ENCODE results near the gene USP31. TPM values are rescaled to one million over a fixed set of nuclear protein-coding genes. Genes with fewer than 3 reads are reported as not detected.

Gene USP31
- total and polyA plus RNA-seq, 2 of the 13 experiments (the other 11 are each of a cell fraction or from before 2014, with no cell fraction given) = 22.5 to 23.3 TPM

DNA sequence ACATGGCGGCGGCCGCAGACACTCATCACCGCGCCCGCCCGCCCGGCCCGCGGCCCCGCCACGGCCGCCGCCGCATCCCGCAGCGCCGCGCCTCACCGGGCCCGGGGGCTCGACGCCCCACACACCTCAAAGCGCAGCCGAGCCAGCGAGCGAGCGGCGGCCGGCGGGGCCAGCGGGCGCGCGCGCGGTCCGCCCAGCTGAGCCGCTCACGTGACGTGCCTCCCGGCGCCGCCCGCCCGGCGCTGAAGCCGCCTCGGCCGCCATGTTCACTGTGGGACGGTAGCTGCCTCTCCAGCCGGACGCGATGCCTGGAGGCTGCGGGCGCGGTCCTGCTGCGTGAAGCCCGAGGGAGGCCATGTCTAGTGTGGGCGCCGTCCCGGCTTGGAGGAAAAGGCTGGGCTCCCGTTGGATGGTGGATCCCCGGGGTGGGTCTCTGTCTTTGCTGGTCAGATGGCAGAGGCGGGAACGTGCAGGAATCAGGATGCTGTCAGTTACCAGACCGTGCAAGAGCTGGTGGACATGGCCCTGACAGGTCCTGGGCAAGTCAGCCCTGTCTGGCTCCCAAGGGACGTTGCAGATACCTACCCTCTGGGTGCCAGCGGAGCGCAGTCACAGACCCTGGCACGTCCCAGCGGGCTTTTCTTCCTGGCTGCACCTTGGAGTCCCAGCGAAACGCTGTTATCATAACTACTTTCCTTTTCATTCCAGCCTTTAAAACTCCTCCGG lies at the start of gene USP31 (continued):
- TF ChIP-seq IRF9 (CRISPR knock-in tag; IDR thresholded peaks at IDR 0.05; ENCODE audit: borderline replicate concordance) (peak; percentile 95; the same call in 1 of the 2 replicates), ZNF580 (CRISPR knock-in tag; IDR thresholded peaks at IDR 0.05; ENCODE audit: borderline replicate concordance, low read depth) (peak; percentile 96), ZNF891 (CRISPR knock-in tag; IDR thresholded peaks at IDR 0.05) (peak; percentile 15; the same call in 1 of the 2 replicates), CEBPG (CRISPR knock-in tag; IDR thresholded peaks at IDR 0.05) (peak; percentile 18; the same call in 1 of the 2 replicates), CCAR2 (optimal IDR thresholded peaks at IDR 0.05; ENCODE audit: low read depth, low read length) (no peak), ZBTB7A (CRISPR knock-in tag; IDR thresholded peaks at IDR 0.05) (no peak), RFXAP (CRISPR knock-in tag; IDR thresholded peaks at IDR 0.05; ENCODE audit: borderline replicate concordance) (peak; percentile 81; the same call in 1 of the 2 replicates), ZZZ3 (CRISPR knock-in tag; IDR thresholded peaks at IDR 0.05; ENCODE audit: borderline replicate concordance) (no peak), JARID2 (CRISPR knock-in tag; IDR thresholded peaks at IDR 0.05; ENCODE audit: insufficient replicate concordance) (peak; percentile 66), CREBL2 (CRISPR knock-in tag; IDR thresholded peaks at IDR 0.05; ENCODE audit: borderline replicate concordance) (no peak), HNF1A (IDR thresholded peaks at IDR 0.05; ENCODE audit: low read depth) (no peak; the same call in 1 of the 2 replicates), HNF1A (CRISPR knock-in tag; IDR thresholded peaks at IDR 0.05; ENCODE audit: borderline replicate concordance) (peak; percentile 30; the same call in 1 of the 2 replicates), SNAPC5 (CRISPR knock-in tag; IDR thresholded peaks at IDR 0.05; ENCODE audit: borderline replicate concordance) (no peak), DPF2 (CRISPR knock-in tag; IDR thresholded peaks at IDR 0.05; ENCODE audit: borderline replicate concordance, low read depth) (peak; percentile 44; the same call in 1 of the 2 replicates), ZNF205 (CRISPR knock-in tag; IDR thresholded peaks at IDR 0.05) (peak; percentile 84), PAF1 (CRISPR knock-in tag; IDR thresholded peaks at IDR 0.05) (no peak)
- TF ChIP-seq, protein P1, sequence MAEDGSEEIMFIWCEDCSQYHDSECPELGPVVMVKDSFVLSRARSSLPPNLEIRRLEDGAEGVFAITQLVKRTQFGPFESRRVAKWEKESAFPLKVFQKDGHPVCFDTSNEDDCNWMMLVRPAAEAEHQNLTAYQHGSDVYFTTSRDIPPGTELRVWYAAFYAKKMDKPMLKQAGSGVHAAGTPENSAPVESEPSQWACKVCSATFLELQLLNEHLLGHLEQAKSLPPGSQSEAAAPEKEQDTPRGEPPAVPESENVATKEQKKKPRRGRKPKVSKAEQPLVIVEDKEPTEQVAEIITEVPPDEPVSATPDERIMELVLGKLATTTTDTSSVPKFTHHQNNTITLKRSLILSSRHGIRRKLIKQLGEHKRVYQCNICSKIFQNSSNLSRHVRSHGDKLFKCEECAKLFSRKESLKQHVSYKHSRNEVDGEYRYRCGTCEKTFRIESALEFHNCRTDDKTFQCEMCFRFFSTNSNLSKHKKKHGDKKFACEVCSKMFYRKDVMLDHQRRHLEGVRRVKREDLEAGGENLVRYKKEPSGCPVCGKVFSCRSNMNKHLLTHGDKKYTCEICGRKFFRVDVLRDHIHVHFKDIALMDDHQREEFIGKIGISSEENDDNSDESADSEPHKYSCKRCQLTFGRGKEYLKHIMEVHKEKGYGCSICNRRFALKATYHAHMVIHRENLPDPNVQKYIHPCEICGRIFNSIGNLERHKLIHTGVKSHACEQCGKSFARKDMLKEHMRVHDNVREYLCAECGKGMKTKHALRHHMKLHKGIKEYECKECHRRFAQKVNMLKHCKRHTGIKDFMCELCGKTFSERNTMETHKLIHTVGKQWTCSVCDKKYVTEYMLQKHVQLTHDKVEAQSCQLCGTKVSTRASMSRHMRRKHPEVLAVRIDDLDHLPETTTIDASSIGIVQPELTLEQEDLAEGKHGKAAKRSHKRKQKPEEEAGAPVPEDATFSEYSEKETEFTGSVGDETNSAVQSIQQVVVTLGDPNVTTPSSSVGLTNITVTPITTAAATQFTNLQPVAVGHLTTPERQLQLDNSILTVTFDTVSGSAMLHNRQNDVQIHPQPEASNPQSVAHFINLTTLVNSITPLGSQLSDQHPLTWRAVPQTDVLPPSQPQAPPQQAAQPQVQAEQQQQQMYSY (CRISPR knock-in tag; IDR thresholded peaks at IDR 0.05) = no peak

Measured in HepG2 (cell line).